NCI-H345 treated with DMSO at 0.1 percent for 48 hours (cell line): ENCODE results near the gene WSCD2.

Source experiments
- DNase-seq: peaks from one replicate; lab custom pipeline; 2025; ENCODE audit not compliant: unreplicated experiment; lab: John Stamatoyannopoulos, UW

The WSCD2 gene

GRCh38 chr12:108231109-108231905 is 102.2 kb downstream of the WSCD2 start:
- no peak for DNase-seq

- DNase-seq: no peak
Measured at GRCh38 chr12:108231909-108232434, 102.9 kb downstream of the WSCD2 start.

GRCh38 chr12:108232565-108232964 is 103.5 kb downstream of the WSCD2 start:
- no peak for DNase-seq

GRCh38 chr12:108234158-108234557 is 105.1 kb downstream of the WSCD2 start:
- DNase-seq: no peak

- no peak for DNase-seq
Measured at GRCh38 chr12:108235197-108235984, 106.3 kb downstream of the WSCD2 start.

GRCh38 chr12:108235985-108236263 is 106.8 kb downstream of the WSCD2 start:
- DNase-seq: no peak

- no peak for DNase-seq
Measured at GRCh38 chr12:108236366-108236765, 107.3 kb downstream of the WSCD2 start.

GRCh38 chr12:108237272-108237671 is 108.2 kb downstream of the WSCD2 start:
- DNase-seq: no peak

- no peak for DNase-seq
Measured at GRCh38 chr12:108238474-108238873, 109.4 kb downstream of the WSCD2 start.

GRCh38 chr12:108239378-108239777 is 110.3 kb downstream of the WSCD2 start:
- no peak for DNase-seq

- no peak for DNase-seq
Measured at GRCh38 chr12:108240027-108240785, 111.1 kb downstream of the WSCD2 start.

- no peak for DNase-seq
Measured at GRCh38 chr12:108240928-108241327, 111.8 kb downstream of the WSCD2 start.

GRCh38 chr12:108241986-108242703 is 113.1 kb downstream of the WSCD2 start:
- DNase-seq: no peak

- no peak for DNase-seq
Measured at GRCh38 chr12:108247130-108247529, 118.0 kb downstream of the WSCD2 start.

- DNase-seq: no peak
Measured at GRCh38 chr12:108248011-108248410, 118.9 kb downstream of the WSCD2 start.

GRCh38 chr12:108252523-108252922 is 123.4 kb downstream of the WSCD2 start:
- DNase-seq: no peak

GRCh38 chr12:108253540-108253939 is 124.5 kb downstream of the WSCD2 start:
- no peak for DNase-seq

- no peak for DNase-seq
Measured at GRCh38 chr12:108254030-108254429, 124.9 kb downstream of the WSCD2 start.

- no peak for DNase-seq
Measured at GRCh38 chr12:108254517-108255251, 125.6 kb downstream of the WSCD2 start.

GRCh38 chr12:108255252-108255602 is 126.1 kb downstream of the WSCD2 start:
- DNase-seq: no peak
